ENCODE data around the gene NAPEPLD. TPM values are rescaled to one million over a fixed set of nuclear protein-coding genes. Genes with fewer than 3 reads are reported as not detected.

NAPEPLD gene
- total RNA-seq, 3 donors from 2014 or later, result 7.2 to 16.5 (median 12.1) TPM

GRCh38 chr7:103076764-103077163 lies 72.1 kb downstream of the NAPEPLD start:
- intact Hi-C loops (cut with DNase I; ENCODE audit: low total_unique reads), result no loop called here
- DNase-seq (ENCODE audit: low spot score in 2 of 2), result no peak
- Histone ChIP-seq H3K36me3 (no peaks in the 10 kb centered on the region), H3K27ac (no peak overlapping the region), H3K4me1 (peaks cover 0 to 12% of the 10 kb centered on the region in 2 donors), H3K9me3 (no peaks in the 10 kb centered on the region), H3K4me3 (no peak overlapping the region), H3K27me3 (no peaks in the 10 kb centered on the region)
- TF ChIP-seq POLR2AphosphoS5 (IDR thresholded peaks at IDR 0.05) (no peak), CTCF (IDR thresholded peaks at IDR 0.05) (no peak)

- intact Hi-C loops (cut with DNase I; ENCODE audit: low total_unique reads), result no loop called here
- Histone ChIP-seq H3K4me1 (peaks cover 0 to 12% of the 10 kb centered on the region in 2 donors), H3K36me3 (no peaks in the 10 kb centered on the region), H3K27ac (peak overlapping the region; percentile 92 to 98), H3K4me3 (peak overlapping the region; percentile 77 to 93 (median 78)), H3K9me3 (no peaks in the 10 kb centered on the region), H3K27me3 (no peaks in the 10 kb centered on the region)
- DNase-seq (ENCODE audit: low spot score in 2 of 2), result peak; percentile 48 to 54
- no peak for TF ChIP-seq POLR2A (IDR thresholded peaks at IDR 0.05)
- TF ChIP-seq POLR2AphosphoS5 (IDR thresholded peaks at IDR 0.05), result no peak
- TF ChIP-seq CTCF (IDR thresholded peaks at IDR 0.05), result no peak
Measured at GRCh38 chr7:103075337-103075918, 73.5 kb downstream of the NAPEPLD start.

DNA sequence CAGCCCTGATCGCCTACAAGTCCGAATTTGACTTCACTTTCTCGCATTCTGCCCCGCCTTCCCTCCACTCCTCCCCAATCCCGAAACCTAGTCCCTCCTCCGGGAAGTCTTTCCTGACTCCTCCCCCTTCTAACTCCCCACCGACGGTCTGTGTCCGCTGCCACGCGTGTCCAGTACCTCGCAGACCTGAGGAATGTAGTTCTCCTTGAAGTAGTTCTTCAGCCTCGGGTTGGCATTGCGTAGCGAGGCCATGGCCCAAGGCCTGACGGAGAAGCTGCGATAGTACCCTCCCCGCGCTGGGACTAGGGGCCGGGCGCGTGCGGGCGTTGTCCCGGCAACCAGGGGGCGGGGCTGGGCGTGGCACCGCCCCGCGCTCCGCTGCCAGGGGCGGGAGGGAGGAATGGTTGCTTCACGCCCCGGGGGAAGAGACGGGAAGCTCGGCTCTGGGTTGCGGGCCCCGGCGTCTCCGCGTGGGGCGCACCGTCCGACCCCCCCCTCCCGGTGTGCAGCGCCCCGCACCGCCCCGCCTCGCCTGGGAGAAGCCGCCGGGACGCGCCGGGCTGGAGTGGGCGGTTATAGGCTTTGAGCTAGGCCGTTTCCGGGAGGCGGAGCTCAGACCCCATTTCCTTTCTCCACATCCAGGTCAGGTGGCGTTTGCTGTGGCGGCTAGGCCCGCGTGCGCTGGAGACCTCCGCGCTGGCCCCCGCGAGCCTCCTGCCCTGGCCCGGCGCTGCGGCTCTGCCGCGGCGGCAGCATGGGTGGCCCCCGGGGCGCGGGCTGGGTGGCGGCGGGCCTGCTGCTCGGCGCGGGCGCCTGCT lies 74.2 kb downstream of the NAPEPLD start, which contains the start of the genes ARMC10 and FBXL13:
TSS of gene ARMC10 (plus strand) at position 622 of the 818 bp plus-strand sequence. CDS start at position 755, 133 bp downstream.
TSS of gene FBXL13 (minus strand) at position 278 of the 818 bp plus-strand sequence.
- peak; percentile 83 to 85 for DNase-seq (ENCODE audit: low spot score in 2 of 2)
- Histone ChIP-seq H3K27me3 (no peaks in the 10 kb centered on the region), H3K9me3 (no peaks in the 10 kb centered on the region), H3K4me3 (peak within 1 kb of the TSS; percentile 77 to 93 (median 78)), H3K4me1 (peaks cover 0 to 12% of the 10 kb centered on the region in 2 donors), H3K27ac (peak within 1 kb of the TSS; percentile 92 to 98), H3K36me3 (no peaks in the 10 kb centered on the region)
- intact Hi-C loops (cut with DNase I; ENCODE audit: low total_unique reads), result no loop called here
- TF ChIP-seq POLR2A (IDR thresholded peaks at IDR 0.05) (no peak), CTCF (IDR thresholded peaks at IDR 0.05) (peak in 2 of 3 donors; percentile 23 to 37), POLR2AphosphoS5 (IDR thresholded peaks at IDR 0.05) (peak; percentile 64 to 82 (median 78))

DNA sequence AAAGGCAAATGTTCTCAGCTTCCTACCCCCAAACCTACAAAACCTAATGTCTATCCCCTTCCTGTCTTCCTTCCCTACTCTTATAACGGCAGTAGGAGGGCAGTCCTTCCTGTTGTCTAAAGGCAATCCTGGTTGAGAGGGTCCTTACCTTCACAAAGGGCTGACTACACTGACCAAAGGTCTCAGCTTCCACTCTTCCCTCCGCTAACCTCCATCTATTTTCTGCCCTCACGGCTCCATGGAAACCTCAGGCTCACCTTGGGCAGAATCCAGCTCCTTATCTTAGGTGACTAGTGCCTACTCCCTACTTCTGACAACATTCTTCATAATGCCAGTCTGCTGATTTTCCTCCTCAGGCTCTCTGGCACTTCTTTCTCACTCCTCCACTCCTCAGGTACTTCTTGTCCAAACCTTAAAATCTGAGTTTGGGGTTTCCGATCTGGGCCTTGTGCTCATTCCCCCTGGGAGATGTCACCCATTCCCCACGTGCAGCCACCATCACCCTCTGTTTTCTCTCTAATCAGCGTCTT lies 74.8 kb downstream of the NAPEPLD start:
- H3K36me3 ChIP-seq, result no peaks in the 10 kb centered on the region
- H3K9me3 ChIP-seq, result no peaks in the 10 kb centered on the region
- no peak for DNase-seq (ENCODE audit: low spot score in 2 of 2)
- no peaks in the 10 kb centered on the region for H3K27me3 ChIP-seq
- H3K27ac ChIP-seq, result peak overlapping the region; percentile 92 to 98
- TF ChIP-seq CTCF (IDR thresholded peaks at IDR 0.05) (no peak), POLR2AphosphoS5 (IDR thresholded peaks at IDR 0.05) (no peak), POLR2A (IDR thresholded peaks at IDR 0.05) (no peak)
- H3K4me3 ChIP-seq, result peak overlapping the region; percentile 77 to 93 (median 78)
- peaks cover 0 to 12% of the 10 kb centered on the region in 2 donors for H3K4me1 ChIP-seq
- intact Hi-C loops (cut with DNase I; ENCODE audit: low total_unique reads), result no loop called here

Data from breast epithelium (tissue), 4 donors.